ENCODE data around the gene LENG1.
A peak's percentile ranks its signal among the peaks of the same experiment; 100 is the strongest.

Gene LENG1

DNA sequence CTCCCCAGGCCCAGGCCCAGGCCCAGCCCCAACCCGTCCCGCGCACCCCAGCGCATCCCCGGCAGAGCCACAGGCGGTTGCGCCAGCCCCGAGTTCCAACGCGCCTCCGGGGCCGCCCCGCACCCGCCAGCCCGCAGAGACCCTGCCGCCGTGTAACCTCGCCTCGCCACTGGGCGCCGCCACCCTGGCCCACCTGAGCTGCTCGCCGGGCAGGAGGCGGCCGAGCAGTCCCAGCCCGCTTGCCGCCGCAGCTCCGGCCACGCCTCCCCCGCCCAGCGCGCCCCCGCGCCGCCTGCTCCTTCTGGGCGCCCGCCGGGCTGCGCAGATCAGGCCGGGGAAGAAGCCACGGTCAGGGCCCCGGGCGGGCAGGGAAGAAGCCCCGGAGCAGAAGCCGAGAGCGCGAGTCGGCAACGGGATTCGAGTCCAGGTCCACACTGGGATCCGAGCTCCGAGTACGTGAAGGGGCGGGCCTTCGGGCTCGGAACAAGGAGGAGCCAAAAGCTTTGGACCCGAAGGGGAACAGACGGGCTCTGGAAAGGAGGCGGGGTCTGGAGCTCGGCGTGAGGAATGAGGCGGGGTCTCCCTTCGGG, 29.7 kb upstream of the LENG1 start, which contains the start of gene MBOAT7 (continued):
- TF ChIP-seq ZNF776 (tag by site-specific recombination; IDR thresholded peaks at IDR 0.05; ENCODE audit: borderline replicate concordance) (no peak), FEZF1 (tag by site-specific recombination; IDR thresholded peaks at IDR 0.05) (no peak), ZNF155 (tag by site-specific recombination; IDR thresholded peaks at IDR 0.05) (no peak), ZNF223 (tag by site-specific recombination; IDR thresholded peaks at IDR 0.05) (no peak), ZNF266 (tag by site-specific recombination; IDR thresholded peaks at IDR 0.05; ENCODE audit: low read depth) (no peak), ZNF311 (tag by site-specific recombination; IDR thresholded peaks at IDR 0.05; ENCODE audit: borderline replicate concordance) (no peak), ZNF792 (tag by site-specific recombination; IDR thresholded peaks at IDR 0.05) (no peak), ZNF623 (tag by site-specific recombination; IDR thresholded peaks at IDR 0.05) (no peak), GFI1B (tag by site-specific recombination; IDR thresholded peaks at IDR 0.05) (no peak), ZNF10 (tag by site-specific recombination; IDR thresholded peaks at IDR 0.05) (no peak), ZNF660 (tag by site-specific recombination; IDR thresholded peaks at IDR 0.05) (peak; percentile 77), GLIS1 (tag by site-specific recombination; IDR thresholded peaks at IDR 0.05) (no peak), TRIM28 (IDR thresholded peaks at IDR 0.05; ENCODE audit: borderline replicate concordance, low read length) (no peak), KLF9 (tag by site-specific recombination; IDR thresholded peaks at IDR 0.05; ENCODE audit: low read depth) (peak; percentile 72), ZNF366 (tag by site-specific recombination; conservative IDR thresholded peaks at IDR 0.05) (no peak), RBAK (tag by site-specific recombination; IDR thresholded peaks at IDR 0.05) (no peak), ZNF514 (tag by site-specific recombination; IDR thresholded peaks at IDR 0.05) (no peak), ZNF658 (tag by site-specific recombination; IDR thresholded peaks at IDR 0.05) (no peak), ZNF610 (tag by site-specific recombination; IDR thresholded peaks at IDR 0.05; ENCODE audit: borderline replicate concordance) (no peak), ZNF2 (tag by site-specific recombination; IDR thresholded peaks at IDR 0.05) (no peak), ZNF221 (tag by site-specific recombination; IDR thresholded peaks at IDR 0.05; ENCODE audit: borderline replicate concordance) (no peak)
- TF ChIP-seq, protein P1, sequence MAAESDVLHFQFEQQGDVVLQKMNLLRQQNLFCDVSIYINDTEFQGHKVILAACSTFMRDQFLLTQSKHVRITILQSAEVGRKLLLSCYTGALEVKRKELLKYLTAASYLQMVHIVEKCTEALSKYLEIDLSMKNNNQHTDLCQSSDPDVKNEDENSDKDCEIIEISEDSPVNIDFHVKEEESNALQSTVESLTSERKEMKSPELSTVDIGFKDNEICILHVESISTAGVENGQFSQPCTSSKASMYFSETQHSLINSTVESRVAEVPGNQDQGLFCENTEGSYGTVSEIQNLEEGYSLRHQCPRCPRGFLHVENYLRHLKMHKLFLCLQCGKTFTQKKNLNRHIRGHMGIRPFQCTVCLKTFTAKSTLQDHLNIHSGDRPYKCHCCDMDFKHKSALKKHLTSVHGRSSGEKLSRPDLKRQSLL (tag by site-specific recombination; IDR thresholded peaks at IDR 0.05) = no peak
- TF ChIP-seq, protein P2, sequence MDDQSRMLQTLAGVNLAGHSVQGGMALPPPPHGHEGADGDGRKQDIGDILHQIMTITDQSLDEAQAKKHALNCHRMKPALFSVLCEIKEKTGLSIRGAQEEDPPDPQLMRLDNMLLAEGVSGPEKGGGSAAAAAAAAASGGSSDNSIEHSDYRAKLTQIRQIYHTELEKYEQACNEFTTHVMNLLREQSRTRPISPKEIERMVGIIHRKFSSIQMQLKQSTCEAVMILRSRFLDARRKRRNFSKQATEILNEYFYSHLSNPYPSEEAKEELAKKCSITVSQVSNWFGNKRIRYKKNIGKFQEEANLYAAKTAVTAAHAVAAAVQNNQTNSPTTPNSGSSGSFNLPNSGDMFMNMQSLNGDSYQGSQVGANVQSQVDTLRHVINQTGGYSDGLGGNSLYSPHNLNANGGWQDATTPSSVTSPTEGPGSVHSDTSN (CRISPR knock-in tag; IDR thresholded peaks at IDR 0.05) = peak; percentile 98
- TF ChIP-seq, protein P3, sequence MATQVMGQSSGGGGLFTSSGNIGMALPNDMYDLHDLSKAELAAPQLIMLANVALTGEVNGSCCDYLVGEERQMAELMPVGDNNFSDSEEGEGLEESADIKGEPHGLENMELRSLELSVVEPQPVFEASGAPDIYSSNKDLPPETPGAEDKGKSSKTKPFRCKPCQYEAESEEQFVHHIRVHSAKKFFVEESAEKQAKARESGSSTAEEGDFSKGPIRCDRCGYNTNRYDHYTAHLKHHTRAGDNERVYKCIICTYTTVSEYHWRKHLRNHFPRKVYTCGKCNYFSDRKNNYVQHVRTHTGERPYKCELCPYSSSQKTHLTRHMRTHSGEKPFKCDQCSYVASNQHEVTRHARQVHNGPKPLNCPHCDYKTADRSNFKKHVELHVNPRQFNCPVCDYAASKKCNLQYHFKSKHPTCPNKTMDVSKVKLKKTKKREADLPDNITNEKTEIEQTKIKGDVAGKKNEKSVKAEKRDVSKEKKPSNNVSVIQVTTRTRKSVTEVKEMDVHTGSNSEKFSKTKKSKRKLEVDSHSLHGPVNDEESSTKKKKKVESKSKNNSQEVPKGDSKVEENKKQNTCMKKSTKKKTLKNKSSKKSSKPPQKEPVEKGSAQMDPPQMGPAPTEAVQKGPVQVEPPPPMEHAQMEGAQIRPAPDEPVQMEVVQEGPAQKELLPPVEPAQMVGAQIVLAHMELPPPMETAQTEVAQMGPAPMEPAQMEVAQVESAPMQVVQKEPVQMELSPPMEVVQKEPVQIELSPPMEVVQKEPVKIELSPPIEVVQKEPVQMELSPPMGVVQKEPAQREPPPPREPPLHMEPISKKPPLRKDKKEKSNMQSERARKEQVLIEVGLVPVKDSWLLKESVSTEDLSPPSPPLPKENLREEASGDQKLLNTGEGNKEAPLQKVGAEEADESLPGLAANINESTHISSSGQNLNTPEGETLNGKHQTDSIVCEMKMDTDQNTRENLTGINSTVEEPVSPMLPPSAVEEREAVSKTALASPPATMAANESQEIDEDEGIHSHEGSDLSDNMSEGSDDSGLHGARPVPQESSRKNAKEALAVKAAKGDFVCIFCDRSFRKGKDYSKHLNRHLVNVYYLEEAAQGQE (tag by site-specific recombination; IDR thresholded peaks at IDR 0.05) = no peak
- TF ChIP-seq, protein P4, sequence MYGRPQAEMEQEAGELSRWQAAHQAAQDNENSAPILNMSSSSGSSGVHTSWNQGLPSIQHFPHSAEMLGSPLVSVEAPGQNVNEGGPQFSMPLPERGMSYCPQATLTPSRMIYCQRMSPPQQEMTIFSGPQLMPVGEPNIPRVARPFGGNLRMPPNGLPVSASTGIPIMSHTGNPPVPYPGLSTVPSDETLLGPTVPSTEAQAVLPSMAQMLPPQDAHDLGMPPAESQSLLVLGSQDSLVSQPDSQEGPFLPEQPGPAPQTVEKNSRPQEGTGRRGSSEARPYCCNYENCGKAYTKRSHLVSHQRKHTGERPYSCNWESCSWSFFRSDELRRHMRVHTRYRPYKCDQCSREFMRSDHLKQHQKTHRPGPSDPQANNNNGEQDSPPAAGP (tag by site-specific recombination; IDR thresholded peaks at IDR 0.05) = no peak
- TF ChIP-seq, protein P5, sequence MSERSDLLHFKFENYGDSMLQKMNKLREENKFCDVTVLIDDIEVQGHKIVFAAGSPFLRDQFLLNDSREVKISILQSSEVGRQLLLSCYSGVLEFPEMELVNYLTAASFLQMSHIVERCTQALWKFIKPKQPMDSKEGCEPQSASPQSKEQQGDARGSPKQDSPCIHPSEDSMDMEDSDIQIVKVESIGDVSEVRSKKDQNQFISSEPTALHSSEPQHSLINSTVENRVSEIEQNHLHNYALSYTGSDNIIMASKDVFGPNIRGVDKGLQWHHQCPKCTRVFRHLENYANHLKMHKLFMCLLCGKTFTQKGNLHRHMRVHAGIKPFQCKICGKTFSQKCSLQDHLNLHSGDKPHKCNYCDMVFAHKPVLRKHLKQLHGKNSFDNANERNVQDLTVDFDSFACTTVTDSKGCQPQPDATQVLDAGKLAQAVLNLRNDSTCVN (tag by site-specific recombination; optimal IDR thresholded peaks at IDR 0.05) = peak; percentile 59
- TF ChIP-seq, protein P6, sequence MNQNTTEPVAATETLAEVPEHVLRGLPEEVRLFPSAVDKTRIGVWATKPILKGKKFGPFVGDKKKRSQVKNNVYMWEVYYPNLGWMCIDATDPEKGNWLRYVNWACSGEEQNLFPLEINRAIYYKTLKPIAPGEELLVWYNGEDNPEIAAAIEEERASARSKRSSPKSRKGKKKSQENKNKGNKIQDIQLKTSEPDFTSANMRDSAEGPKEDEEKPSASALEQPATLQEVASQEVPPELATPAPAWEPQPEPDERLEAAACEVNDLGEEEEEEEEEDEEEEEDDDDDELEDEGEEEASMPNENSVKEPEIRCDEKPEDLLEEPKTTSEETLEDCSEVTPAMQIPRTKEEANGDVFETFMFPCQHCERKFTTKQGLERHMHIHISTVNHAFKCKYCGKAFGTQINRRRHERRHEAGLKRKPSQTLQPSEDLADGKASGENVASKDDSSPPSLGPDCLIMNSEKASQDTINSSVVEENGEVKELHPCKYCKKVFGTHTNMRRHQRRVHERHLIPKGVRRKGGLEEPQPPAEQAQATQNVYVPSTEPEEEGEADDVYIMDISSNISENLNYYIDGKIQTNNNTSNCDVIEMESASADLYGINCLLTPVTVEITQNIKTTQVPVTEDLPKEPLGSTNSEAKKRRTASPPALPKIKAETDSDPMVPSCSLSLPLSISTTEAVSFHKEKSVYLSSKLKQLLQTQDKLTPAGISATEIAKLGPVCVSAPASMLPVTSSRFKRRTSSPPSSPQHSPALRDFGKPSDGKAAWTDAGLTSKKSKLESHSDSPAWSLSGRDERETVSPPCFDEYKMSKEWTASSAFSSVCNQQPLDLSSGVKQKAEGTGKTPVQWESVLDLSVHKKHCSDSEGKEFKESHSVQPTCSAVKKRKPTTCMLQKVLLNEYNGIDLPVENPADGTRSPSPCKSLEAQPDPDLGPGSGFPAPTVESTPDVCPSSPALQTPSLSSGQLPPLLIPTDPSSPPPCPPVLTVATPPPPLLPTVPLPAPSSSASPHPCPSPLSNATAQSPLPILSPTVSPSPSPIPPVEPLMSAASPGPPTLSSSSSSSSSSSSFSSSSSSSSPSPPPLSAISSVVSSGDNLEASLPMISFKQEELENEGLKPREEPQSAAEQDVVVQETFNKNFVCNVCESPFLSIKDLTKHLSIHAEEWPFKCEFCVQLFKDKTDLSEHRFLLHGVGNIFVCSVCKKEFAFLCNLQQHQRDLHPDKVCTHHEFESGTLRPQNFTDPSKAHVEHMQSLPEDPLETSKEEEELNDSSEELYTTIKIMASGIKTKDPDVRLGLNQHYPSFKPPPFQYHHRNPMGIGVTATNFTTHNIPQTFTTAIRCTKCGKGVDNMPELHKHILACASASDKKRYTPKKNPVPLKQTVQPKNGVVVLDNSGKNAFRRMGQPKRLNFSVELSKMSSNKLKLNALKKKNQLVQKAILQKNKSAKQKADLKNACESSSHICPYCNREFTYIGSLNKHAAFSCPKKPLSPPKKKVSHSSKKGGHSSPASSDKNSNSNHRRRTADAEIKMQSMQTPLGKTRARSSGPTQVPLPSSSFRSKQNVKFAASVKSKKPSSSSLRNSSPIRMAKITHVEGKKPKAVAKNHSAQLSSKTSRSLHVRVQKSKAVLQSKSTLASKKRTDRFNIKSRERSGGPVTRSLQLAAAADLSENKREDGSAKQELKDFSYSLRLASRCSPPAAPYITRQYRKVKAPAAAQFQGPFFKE (tag by site-specific recombination; IDR thresholded peaks at IDR 0.05; ENCODE audit: borderline replicate concordance) = no peak
